CD4-positive, alpha-beta T cell treated with Interleukin-4 for 4 hours (primary cell): Measurements from ENCODE around the gene CD4.
"Not testable (repeated sequence)": the region's sequence is repeated elsewhere in the genome, so short reads cannot be mapped to it uniquely, and the experiment has no call there.

ENCODE experiments used
- DNase-seq: peaks from one replicate; pipeline ENCODE4 v3.0.0-alpha.2; 2020

Gene CD4

GRCh38 chr12:6869049-6870021 is 80.0 kb downstream of the CD4 start:
- peak; percentile 83 for DNase-seq

GRCh38 chr12:6870304-6870703 is 81.0 kb downstream of the CD4 start:
- DNase-seq: not testable (repeated sequence)
